ENCODE results near the gene GLP2R.
A peak's percentile ranks its signal among the peaks of the same experiment; 100 is the strongest.
"Not testable (repeated sequence)": the region's sequence is repeated elsewhere in the genome, so short reads cannot be mapped to it uniquely, and the experiment has no call there.

GLP2R gene

GRCh38 chr17:9825641-9826150 is at the start of gene GLP2R:
TSS of gene GLP2R (plus strand) at chr17:9825924. CDS start at chr17:9826064, 140 bp downstream.
- no peak for DNase-seq

GRCh38 chr17:9776911-9777310 is 48.8 kb upstream of the GLP2R start:
- no peak for DNase-seq

- DNase-seq = no peak
Observed at GRCh38 chr17:9780552-9780951, 45.2 kb upstream of the GLP2R start.

GRCh38 chr17:9783050-9783449 is 42.7 kb upstream of the GLP2R start:
- DNase-seq = no peak

GRCh38 chr17:9783465-9783864 is 42.3 kb upstream of the GLP2R start:
- DNase-seq = not testable (repeated sequence)

GRCh38 chr17:9784544-9784943 is 41.2 kb upstream of the GLP2R start:
- no peak for DNase-seq

GRCh38 chr17:9788601-9789000 is 37.1 kb upstream of the GLP2R start:
- DNase-seq = no peak

GRCh38 chr17:9790316-9790715 is 35.4 kb upstream of the GLP2R start:
- no peak for DNase-seq

- no peak for DNase-seq
Observed at GRCh38 chr17:9790889-9791876, 34.5 kb upstream of the GLP2R start, which contains the start of gene DHRS7C. TSS of gene DHRS7C (minus strand) at chr17:9791592. CDS start at chr17:9791284, 308 bp downstream.

GRCh38 chr17:9792181-9792840 is 33.4 kb upstream of the GLP2R start:
- DNase-seq = no peak

- no peak for DNase-seq
Observed at GRCh38 chr17:9798008-9798407, 27.7 kb upstream of the GLP2R start.

GRCh38 chr17:9798724-9799123 is 27.0 kb upstream of the GLP2R start:
- no peak for DNase-seq

GRCh38 chr17:9801505-9801904 is 24.2 kb upstream of the GLP2R start:
- DNase-seq = no peak

- peak; percentile 90 for DNase-seq
Observed at GRCh38 chr17:9802294-9802693, 23.4 kb upstream of the GLP2R start.

GRCh38 chr17:9802697-9803096 is 23.0 kb upstream of the GLP2R start:
- peak; percentile 26 for DNase-seq

GRCh38 chr17:9805769-9806168 is 20.0 kb upstream of the GLP2R start:
- no peak for DNase-seq

- no peak for DNase-seq
Observed at GRCh38 chr17:9806699-9807098, 19.0 kb upstream of the GLP2R start.

GRCh38 chr17:9809409-9809808 is 16.3 kb upstream of the GLP2R start:
- no peak for DNase-seq

- DNase-seq = no peak
Observed at GRCh38 chr17:9810100-9810949, 15.4 kb upstream of the GLP2R start.

- DNase-seq = no peak
Observed at GRCh38 chr17:9811086-9811485, 14.6 kb upstream of the GLP2R start.

- no peak for DNase-seq
Observed at GRCh38 chr17:9811537-9811936, 14.2 kb upstream of the GLP2R start.

- DNase-seq = no peak
Observed at GRCh38 chr17:9813166-9813565, 12.6 kb upstream of the GLP2R start.
